RWPE2 (cell line): Measurements from ENCODE around the gene GALNT18.

Experiments
- ATAC-seq: fragments of 200-7000 bp; cut with Tn5 transposase; 3 replicates; pipeline ENCODE4 v1.9.1; 2021; ENCODE audit warnings: low read depth
- DNase-seq: peaks from one replicate; pipeline ENCODE4 v3.0.0-alpha.2; 2020; ENCODE audit warnings: low spot score
- H3K27ac ChIP-seq: fragments of 450-650 bp; 2 replicates; pipeline ENCODE4 v1.5.1; 2017; ENCODE audit warnings: mild to moderate bottlenecking; ENCODE audit not compliant: poor library complexity, severe bottlenecking
- H3K27me3 ChIP-seq: fragments of 250-450 bp; sonication (Bioruptor Pico); 2 replicates; pipeline ENCODE4 v1.5.1; 2021; ENCODE audit warnings: mild to moderate bottlenecking, moderate library complexity; ENCODE audit not compliant: insufficient read depth, poor library complexity, severe bottlenecking
- H3K36me3 ChIP-seq: fragments of 250-450 bp; sonication (Bioruptor Pico); 2 replicates; pipeline ENCODE4 v1.5.1; 2020; ENCODE audit warnings: low read depth, mild to moderate bottlenecking, moderate library complexity
- H3K4me1 ChIP-seq: fragments of 250-450 bp; sonication (Bioruptor Pico); 2 replicates; pipeline ENCODE4 v1.5.1; 2021; ENCODE audit warnings: mild to moderate bottlenecking, moderate library complexity; ENCODE audit not compliant: insufficient read depth, poor library complexity, severe bottlenecking
- H3K4me3 ChIP-seq: fragments of 250-450 bp; sonication (Bioruptor Pico); 2 replicates; pipeline ENCODE4 v1.5.1; 2021; ENCODE audit warnings: mild to moderate bottlenecking, moderate library complexity; ENCODE audit not compliant: severe bottlenecking
- H3K9me3 ChIP-seq: fragments of 250-450 bp; sonication (Bioruptor Pico); 2 replicates; pipeline ENCODE4 v1.5.1; 2021; ENCODE audit warnings: mild to moderate bottlenecking, moderate library complexity; ENCODE audit not compliant: severe bottlenecking
- TF ChIP-seq, protein P1 (sequence below): fragments of 450-650 bp; IDR thresholded peaks from one replicate; pipeline ENCODE4 v1.5.1; 2017; ENCODE audit warnings: mild to moderate bottlenecking, moderate library complexity; ENCODE audit not compliant: poor library complexity, severe bottlenecking

The GALNT18 gene

DNA sequence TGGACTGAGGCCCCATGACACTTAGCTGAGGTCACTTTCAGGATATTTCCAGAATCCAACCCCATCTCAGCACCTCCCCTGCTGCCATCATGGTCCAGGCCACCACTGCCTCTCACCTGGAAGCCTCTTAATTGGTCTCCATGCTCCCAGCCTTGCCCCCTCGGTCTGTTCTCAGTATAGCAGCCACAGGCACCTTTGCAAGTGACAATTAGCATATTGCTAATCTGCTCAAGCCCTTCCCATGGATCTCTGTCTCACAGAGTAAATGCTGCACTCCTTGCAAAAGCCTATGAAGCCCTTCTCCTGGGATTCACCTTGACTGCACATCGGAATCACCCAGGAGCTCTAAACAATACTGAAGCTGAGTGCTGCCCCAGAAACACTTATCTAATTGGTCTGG, 175.2 kb downstream of the GALNT18 start:
- TF ChIP-seq, protein P1, sequence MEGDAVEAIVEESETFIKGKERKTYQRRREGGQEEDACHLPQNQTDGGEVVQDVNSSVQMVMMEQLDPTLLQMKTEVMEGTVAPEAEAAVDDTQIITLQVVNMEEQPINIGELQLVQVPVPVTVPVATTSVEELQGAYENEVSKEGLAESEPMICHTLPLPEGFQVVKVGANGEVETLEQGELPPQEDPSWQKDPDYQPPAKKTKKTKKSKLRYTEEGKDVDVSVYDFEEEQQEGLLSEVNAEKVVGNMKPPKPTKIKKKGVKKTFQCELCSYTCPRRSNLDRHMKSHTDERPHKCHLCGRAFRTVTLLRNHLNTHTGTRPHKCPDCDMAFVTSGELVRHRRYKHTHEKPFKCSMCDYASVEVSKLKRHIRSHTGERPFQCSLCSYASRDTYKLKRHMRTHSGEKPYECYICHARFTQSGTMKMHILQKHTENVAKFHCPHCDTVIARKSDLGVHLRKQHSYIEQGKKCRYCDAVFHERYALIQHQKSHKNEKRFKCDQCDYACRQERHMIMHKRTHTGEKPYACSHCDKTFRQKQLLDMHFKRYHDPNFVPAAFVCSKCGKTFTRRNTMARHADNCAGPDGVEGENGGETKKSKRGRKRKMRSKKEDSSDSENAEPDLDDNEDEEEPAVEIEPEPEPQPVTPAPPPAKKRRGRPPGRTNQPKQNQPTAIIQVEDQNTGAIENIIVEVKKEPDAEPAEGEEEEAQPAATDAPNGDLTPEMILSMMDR: no peak
- no peaks in the 10 kb centered on the region for H3K9me3 ChIP-seq
- no peaks in the 10 kb centered on the region for H3K27me3 ChIP-seq
- no peak overlapping the region for H3K4me3 ChIP-seq
- ATAC-seq: no peak
- H3K36me3 ChIP-seq: no peaks in the 10 kb centered on the region
- peaks cover 24% of the 10 kb centered on the region for H3K4me1 ChIP-seq
- H3K27ac ChIP-seq: no peak overlapping the region
- DNase-seq: no peak

DNA sequence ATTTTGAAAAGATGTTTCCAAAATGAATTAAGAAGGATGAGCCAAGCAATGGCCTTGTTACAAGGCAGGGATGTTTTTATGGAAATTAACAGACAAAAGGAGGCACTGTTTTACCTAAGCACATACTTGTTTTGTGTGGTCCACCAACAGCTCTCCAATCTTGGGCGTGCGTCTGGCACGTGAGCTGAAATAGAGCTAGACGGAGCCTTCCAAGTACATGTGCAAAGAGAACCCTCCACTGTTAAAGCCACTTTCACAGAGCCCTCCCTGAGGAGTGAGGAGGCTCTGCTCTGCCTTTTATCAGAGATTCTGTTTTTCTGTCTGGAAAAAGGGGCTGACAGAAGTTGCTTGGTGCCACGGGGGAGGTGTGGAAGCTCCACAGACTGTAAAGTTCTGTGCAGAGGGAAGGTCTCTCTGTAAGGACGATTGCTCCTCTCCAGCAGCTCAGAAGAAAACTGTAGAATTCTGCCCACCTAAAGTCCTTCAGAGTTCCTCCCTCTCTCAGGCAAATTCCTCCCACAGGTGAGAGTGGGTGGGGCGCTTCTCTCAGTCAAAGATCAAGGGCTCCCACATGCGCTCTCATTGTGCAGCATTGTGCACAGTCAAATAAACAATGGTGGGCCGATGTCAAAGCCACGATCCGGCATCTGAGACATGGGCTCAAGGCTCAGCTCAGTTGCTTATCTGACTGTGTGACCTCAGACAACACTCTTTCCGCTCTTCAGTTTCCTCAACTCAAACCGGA, 176.2 kb downstream of the GALNT18 start:
- TF ChIP-seq, protein P1: no peak
- ATAC-seq: no peak

DNA sequence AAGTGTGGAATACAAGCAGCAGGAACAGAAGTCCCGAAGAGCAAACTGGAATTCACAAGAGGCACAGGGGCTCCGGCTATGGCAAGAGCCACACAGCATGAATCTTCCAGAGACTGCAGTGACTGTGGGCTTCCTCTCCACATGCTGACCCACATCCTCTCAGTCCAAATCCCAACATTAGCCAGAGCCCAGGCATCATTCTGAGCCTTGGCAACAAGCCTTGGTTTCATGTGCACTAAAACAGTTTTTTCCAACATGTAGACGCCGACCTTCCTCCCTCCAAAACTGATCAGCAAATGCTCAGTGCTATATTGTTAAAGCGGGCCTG, 177.0 kb downstream of the GALNT18 start:
- TF ChIP-seq, protein P1: no peak
- DNase-seq (no peak), ATAC-seq (peak; percentile 57)
- H3K36me3 ChIP-seq: no peaks in the 10 kb centered on the region
- H3K9me3 ChIP-seq: no peaks in the 10 kb centered on the region
- H3K4me3 ChIP-seq: no peak overlapping the region
- H3K27me3 ChIP-seq: no peaks in the 10 kb centered on the region
- peak overlapping the region; percentile 23 for H3K27ac ChIP-seq
- H3K4me1 ChIP-seq: peaks cover 11% of the 10 kb centered on the region

More for the DNA sequence above, 176.2 kb downstream of the GALNT18 start:
- Histone ChIP-seq H3K4me3 (no peak overlapping the region), H3K36me3 (no peaks in the 10 kb centered on the region), H3K9me3 (no peaks in the 10 kb centered on the region), H3K27ac (no peak overlapping the region), H3K27me3 (no peaks in the 10 kb centered on the region), H3K4me1 (peaks cover 15% of the 10 kb centered on the region)
- DNase-seq: no peak

DNA sequence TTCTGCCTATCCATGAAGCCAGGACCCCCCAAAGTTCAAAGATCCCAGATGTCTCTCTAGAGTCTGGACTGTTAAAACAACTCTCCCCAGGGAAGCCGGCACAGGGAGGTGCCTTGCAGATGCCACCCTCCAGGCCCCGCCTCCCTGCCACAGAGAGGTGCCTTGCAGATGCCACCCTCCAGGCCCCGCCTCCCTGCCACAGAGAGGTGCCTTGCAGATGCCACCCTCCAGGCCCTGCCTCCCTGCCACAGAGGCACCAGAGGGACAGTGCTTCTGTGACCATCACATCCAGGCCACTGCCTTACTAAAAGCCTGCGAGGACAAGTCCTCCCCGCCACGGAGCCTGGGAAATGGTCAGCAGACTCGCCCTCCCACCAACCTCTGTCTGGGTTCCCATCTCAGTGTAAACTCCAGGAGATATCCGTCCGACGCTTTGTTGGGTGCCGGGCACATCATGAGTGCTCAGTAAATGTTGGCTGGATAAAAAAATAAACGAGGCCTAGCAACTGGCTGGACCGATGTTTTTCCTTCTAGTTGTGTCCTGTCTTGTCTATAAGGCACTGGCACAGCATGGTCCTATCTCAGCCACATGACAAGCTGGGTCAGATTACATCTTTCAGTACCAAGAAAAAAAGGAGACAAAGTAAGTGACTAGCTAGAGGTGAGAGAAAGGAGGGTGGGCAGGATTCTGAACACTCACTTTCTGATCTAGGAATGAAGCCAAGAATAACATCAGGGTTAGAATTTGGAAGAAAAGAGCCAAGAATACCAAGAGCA, 177.6 kb downstream of the GALNT18 start:
- Histone ChIP-seq H3K27ac (peak overlapping the region; percentile 23), H3K27me3 (no peaks in the 10 kb centered on the region), H3K4me3 (no peak overlapping the region), H3K4me1 (peaks cover 11% of the 10 kb centered on the region), H3K36me3 (no peaks in the 10 kb centered on the region), H3K9me3 (no peaks in the 10 kb centered on the region)
- peak; percentile 76 for ATAC-seq
- DNase-seq: no peak
- TF ChIP-seq, protein P1: no peak

DNA sequence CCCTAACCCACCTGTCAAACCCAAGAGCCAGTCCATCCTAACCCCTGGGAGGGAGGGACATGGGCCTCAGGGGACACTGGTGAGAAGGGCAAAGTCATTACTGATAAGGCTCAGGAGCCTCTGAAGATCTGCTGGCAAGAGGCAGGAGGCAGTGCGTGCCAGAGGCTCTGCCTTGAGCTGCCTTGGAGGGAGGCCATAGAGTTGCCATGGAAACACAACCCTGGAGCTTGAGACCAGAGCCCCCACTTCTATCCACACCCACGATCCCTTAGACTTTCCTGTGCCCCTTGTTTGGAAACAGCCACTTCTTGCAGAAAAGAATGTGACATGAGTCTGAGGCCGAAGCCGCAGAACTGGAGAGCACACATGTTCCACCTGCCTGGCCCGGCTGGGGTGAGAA, 179.0 kb downstream of the GALNT18 start:
- no peaks in the 10 kb centered on the region for H3K36me3 ChIP-seq
- no peaks in the 10 kb centered on the region for H3K9me3 ChIP-seq
- no peaks in the 10 kb centered on the region for H3K27me3 ChIP-seq
- H3K4me3 ChIP-seq: no peak overlapping the region
- no peak for DNase-seq
- H3K27ac ChIP-seq: no peak overlapping the region
- TF ChIP-seq, protein P1: no peak
- peaks cover 11% of the 10 kb centered on the region for H3K4me1 ChIP-seq
- ATAC-seq: no peak
